ENCODE results near the gene GPR152. TPM values are rescaled to one million over a fixed set of nuclear protein-coding genes. Genes with fewer than 3 reads are reported as not detected.
A peak's percentile ranks its signal among the peaks of the same experiment; 100 is the strongest.

The GPR152 gene
- total and polyA plus RNA-seq, 12 donors: not detected

DNA sequence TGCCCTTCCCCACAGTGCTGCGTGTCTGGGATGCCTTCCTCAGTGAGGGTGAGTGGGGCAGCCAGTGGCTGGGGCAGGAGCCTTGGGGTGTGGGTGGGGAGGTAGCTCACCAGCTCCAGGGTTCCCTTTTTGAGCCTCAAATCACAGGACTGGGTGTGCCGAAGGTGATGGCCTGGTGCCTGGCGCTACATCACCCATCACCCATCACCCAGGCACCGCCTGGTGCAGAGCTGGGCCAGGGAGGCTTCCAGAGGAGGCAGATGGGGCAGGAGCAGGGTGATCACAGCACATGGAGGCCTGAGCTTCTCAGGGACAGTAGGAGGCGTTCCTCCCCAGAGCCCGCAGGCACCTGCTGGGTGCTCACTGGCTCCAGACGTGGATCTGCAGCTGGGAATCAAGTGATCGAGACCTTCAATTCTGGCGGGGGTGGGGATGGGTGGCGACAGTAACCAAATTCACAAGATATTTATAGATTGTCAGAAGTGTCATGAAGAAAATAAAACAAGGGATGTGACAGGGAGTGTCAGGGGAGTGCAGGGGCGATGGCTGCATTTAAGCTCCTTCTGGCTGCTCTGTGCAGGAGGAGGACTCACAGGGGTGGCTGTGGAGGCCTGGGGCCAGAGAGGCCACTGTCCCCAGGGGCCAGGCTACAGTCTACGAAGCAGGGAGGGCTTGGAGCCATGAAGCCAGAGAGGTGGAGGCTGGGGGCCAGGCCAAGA lies 45.4 kb downstream of the GPR152 start:
- Histone ChIP-seq H3K36me3 (no peaks in the 10 kb centered on the region), H3K4me3 (peak overlapping the region in 1 of 10 donors; percentile 2), H3K27me3 (peaks cover 0 to 35% (median 26%) of the 10 kb centered on the region in 7 donors), H3K4me1 (peaks cover 0 to 78% (median 20%) of the 10 kb centered on the region in 9 donors), H3K9me3 (no peaks in the 10 kb centered on the region), H3K27ac (peak overlapping the region in 2 of 10 donors; percentile 7 to 99)
- intact Hi-C loops (cut with DNase I): loop anchor here in 1 of 10 donors (5.0 kb wide), 1 partner anchor 60 kb away; the partner anchor contains the start of gene TMEM134
- WGBS, 2 donors: 56 to 59% methylated on average over 12 of the region's 12 CpGs
- ATAC-seq (peak in 1 of 8 donors; percentile 10), DNase-seq (no peak)
- TF ChIP-seq, protein P1, sequence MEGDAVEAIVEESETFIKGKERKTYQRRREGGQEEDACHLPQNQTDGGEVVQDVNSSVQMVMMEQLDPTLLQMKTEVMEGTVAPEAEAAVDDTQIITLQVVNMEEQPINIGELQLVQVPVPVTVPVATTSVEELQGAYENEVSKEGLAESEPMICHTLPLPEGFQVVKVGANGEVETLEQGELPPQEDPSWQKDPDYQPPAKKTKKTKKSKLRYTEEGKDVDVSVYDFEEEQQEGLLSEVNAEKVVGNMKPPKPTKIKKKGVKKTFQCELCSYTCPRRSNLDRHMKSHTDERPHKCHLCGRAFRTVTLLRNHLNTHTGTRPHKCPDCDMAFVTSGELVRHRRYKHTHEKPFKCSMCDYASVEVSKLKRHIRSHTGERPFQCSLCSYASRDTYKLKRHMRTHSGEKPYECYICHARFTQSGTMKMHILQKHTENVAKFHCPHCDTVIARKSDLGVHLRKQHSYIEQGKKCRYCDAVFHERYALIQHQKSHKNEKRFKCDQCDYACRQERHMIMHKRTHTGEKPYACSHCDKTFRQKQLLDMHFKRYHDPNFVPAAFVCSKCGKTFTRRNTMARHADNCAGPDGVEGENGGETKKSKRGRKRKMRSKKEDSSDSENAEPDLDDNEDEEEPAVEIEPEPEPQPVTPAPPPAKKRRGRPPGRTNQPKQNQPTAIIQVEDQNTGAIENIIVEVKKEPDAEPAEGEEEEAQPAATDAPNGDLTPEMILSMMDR (IDR thresholded peaks at IDR 0.05): no peak

GRCh38 chr11:67406420-67406968 lies 46.0 kb downstream of the GPR152 start:
- H3K4me3 ChIP-seq: peak overlapping the region in 1 of 10 donors; percentile 2
- 86 to 88% methylated on average over 18 of the region's 18 CpGs for WGBS, 2 donors
- TF ChIP-seq, protein P1 (IDR thresholded peaks at IDR 0.05): no peak
- H3K36me3 ChIP-seq: no peaks in the 10 kb centered on the region
- DNase-seq (no peak), ATAC-seq (no peak)
- H3K4me1 ChIP-seq: peaks cover 0 to 80% (median 23%) of the 10 kb centered on the region in 9 donors
- no peaks in the 10 kb centered on the region for H3K9me3 ChIP-seq
- H3K27ac ChIP-seq: peak overlapping the region in 1 of 10 donors; percentile 99
- peaks cover 0 to 29% (median 22%) of the 10 kb centered on the region in 7 donors for H3K27me3 ChIP-seq
- intact Hi-C loops (cut with DNase I): loop anchor here in 1 of 10 donors (5.0 kb wide), 1 partner anchor 61 kb away; the partner anchor contains the start of gene TMEM134

- DNase-seq (no peak), ATAC-seq (no peak)
- Histone ChIP-seq H3K4me1 (peaks cover 0 to 83% (median 27%) of the 10 kb centered on the region in 9 donors), H3K4me3 (peak overlapping the region in 1 of 10 donors; percentile 62), H3K9me3 (no peaks in the 10 kb centered on the region), H3K27me3 (peaks cover 0 to 22% (median 15%) of the 10 kb centered on the region in 7 donors), H3K27ac (peak overlapping the region in 1 of 10 donors; percentile 99), H3K36me3 (no peaks in the 10 kb centered on the region)
- intact Hi-C loops (cut with DNase I): loop anchor here in 1 of 10 donors (5.0 kb wide), 1 partner anchor 61 kb away; the partner anchor contains the start of gene TMEM134
- WGBS, 2 donors: 84 to 93% methylated on average over 9 of the region's 9 CpGs
- TF ChIP-seq, protein P1 (IDR thresholded peaks at IDR 0.05): no peak
Observed at GRCh38 chr11:67405688-67406339, 46.7 kb downstream of the GPR152 start.

DNA sequence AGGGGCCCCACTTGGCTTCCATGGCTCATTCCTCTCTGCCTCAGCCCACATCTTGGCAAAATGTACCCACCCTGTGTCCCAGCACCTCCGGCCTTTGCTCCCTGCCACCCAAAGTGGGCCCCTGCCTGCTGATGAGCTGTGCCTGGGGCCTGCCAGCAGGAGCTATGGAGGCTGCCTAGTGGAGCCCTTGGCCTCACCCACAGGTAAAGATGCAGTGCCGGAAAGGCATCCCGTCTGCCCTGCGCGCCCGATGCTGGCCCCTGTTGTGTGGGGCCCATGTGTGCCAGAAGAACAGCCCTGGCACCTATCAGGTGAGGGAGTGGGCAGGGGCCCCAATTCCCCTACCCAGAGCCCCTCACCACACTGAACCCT lies 47.3 kb downstream of the GPR152 start:
- no peaks in the 10 kb centered on the region for H3K9me3 ChIP-seq
- ATAC-seq (no peak), DNase-seq (no peak)
- peaks cover 0 to 5% (median 0%) of the 10 kb centered on the region in 9 donors for H3K36me3 ChIP-seq
- 94 to 95% methylated on average over 6 of the region's 6 CpGs for WGBS, 2 donors
- H3K27ac ChIP-seq: peak overlapping the region in 1 of 10 donors; percentile 99
- H3K4me1 ChIP-seq: peaks cover 0 to 86% (median 33%) of the 10 kb centered on the region in 9 donors
- H3K27me3 ChIP-seq: peaks cover 0 to 16% (median 10%) of the 10 kb centered on the region in 7 donors
- peak overlapping the region in 1 of 10 donors; percentile 62 for H3K4me3 ChIP-seq
- intact Hi-C loops (cut with DNase I): loop anchor here in 1 of 10 donors (5.0 kb wide), 1 partner anchor 62 kb away; the partner anchor contains the start of gene TMEM134
- TF ChIP-seq, protein P1 (IDR thresholded peaks at IDR 0.05): no peak
